K562 treated with DMSO at 1 percent for 12 hours (cell line): Measurements from ENCODE around the gene PURA. TPM values are rescaled to one million over a fixed set of nuclear protein-coding genes. Genes with fewer than 3 reads are reported as not detected.

Experiments used
- total RNA-seq: library from RNA; unstranded; fragments of 300-600 nt; gene quantifications from 2 replicates; pipeline ENCODE4 v1.2.3, GENCODE V29; 2022; ENCODE audit not compliant: insufficient read depth

PURA gene
- 4.1 and 11.7 TPM in 2 replicates for total RNA-seq

GRCh38 chr5:140113699-140114263, at the start of gene PURA:
Gene PURA, plus strand, starts transcription at chr5:140114109. Its CDS starts 73 bp downstream, at chr5:140114182.

GRCh38 chr5:140125637-140126036, 11.7 kb downstream of the PURA start, which contains the start of gene IGIP:
Gene IGIP, plus strand, starts transcription at chr5:140125937. Its CDS starts 2,540 bp downstream, at chr5:140128477.

GRCh38 chr5:140174465-140175366, 60.8 kb downstream of the PURA start, which contains the start of gene CYSTM1:
Gene CYSTM1, plus strand, starts transcription at chr5:140175188. Its CDS starts 19,278 bp downstream, at chr5:140194466.

Other genes starting within 250 kb of the PURA start
- 2.1 TPM in 1 of 2 replicates, not detected in the other for gene NRG2, start 70.8 kb upstream of the PURA start, total RNA-seq
- gene IGIP, start 11.8 kb downstream of the PURA start, total RNA-seq: 0.67 and 2.8 TPM in 2 replicates
- gene CYSTM1, start 61.1 kb downstream of the PURA start, total RNA-seq: 110 and 116 TPM in 2 replicates
- 64.8 and 83.1 TPM in 2 replicates for gene PFDN1, start 189.0 kb downstream of the PURA start, total RNA-seq
- 0.57 and 2.9 TPM in 2 replicates for gene HBEGF, start 232.5 kb downstream of the PURA start, total RNA-seq
- gene SLC4A9, start 246.1 kb downstream of the PURA start, total RNA-seq: not detected in 2 replicates